ENCODE results near the gene UBE2M. TPM values are rescaled to one million over a fixed set of nuclear protein-coding genes. Genes with fewer than 3 reads are reported as not detected.
A peak's percentile ranks its signal among the peaks of the same experiment; 100 is the strongest.
"Not testable (repeated sequence)": the region's sequence is repeated elsewhere in the genome, so short reads cannot be mapped to it uniquely, and the experiment has no call there.

UBE2M gene
- 10 to 100 TPM; 13.8 to 75.0 (median 62.6) TPM for total RNA-seq
- polyA plus RNA-seq, result 100 to 1,000 TPM in 1 of 2 donors, 10 to 100 TPM in 1; 43.8 to 110 TPM
- long read RNA-seq, donor 1, result 0 reads
- long read RNA-seq, donor 2, transcript UBE2M-201 (6 exons, 1,508 nt), result major isoform, 33 of 38 reads
- long read RNA-seq, donor 2, partial matches to known transcripts, result 5 of 38 reads
- long read RNA-seq, donor 2, other reads (novel, unspliced or antisense), result 0 of 38 reads
- long read RNA-seq, donor 3, transcript UBE2M-201 (6 exons, 1,508 nt), result major isoform, 108 of 119 reads
- long read RNA-seq, donor 3, partial matches to known transcripts, result 1 of 119 reads
- long read RNA-seq, donor 3, other reads (novel, unspliced or antisense), result 10 of 119 reads

DNA sequence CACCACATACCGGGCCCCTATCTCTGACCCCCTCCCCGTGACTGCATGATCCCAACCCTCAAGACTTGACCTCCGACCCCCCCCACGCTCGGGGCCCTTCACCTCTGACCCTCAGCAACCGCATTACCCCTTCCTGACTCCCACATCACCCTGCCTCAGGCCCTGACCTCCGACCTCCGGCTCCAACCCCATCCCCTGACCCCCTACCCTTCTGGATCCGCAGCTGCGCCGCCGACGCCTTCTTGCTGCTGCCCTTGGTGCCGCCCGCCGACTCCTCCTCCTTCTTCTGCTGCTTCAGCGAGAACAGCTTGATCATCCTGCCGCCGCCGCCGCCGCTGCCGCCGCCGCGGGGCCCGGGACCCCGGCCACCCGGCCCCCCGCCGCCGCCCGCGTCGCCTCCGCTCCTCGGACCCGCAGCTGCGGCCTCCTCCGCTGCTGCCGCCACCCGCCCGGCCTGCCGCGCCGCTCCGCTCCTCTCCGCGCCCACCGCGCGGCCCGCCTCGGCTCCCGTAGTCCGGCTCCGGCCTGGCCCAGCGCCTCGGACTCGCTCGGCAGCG, at the start of gene UBE2M:
Gene UBE2M, minus strand, starts transcription at position 546 of the 557 bp plus-strand sequence. Its CDS starts 230 bp downstream, at position 316.
- peak; percentile 69 to 85 (median 81) for DNase-seq
- Histone ChIP-seq H3K4me1 (ENCODE audit: insufficient read depth) (peaks cover 33% of the 10 kb centered on the region), H3K36me3 (no peaks in the 10 kb centered on the region), H3K9me3 (no peaks in the 10 kb centered on the region), H3K4me3 (peak within 1 kb of the TSS; percentile 70), H3K27ac (peak within 1 kb of the TSS; percentile 88 to 99), H3K27me3 (no peaks in the 10 kb centered on the region)
- intact Hi-C loops (cut with DNase I), result loop anchor here in 1 of 4 donors (1.0 kb wide), 1 partner anchor 39 kb away; the partner anchor contains the start of gene ZBTB45
- 1 to 2% (median 1%) methylated on average over 19 to 62 of the region's 62 CpGs for WGBS, 3 donors
- no peak for TF ChIP-seq EP300 (IDR thresholded peaks at IDR 0.05)
- TF ChIP-seq, protein P1, sequence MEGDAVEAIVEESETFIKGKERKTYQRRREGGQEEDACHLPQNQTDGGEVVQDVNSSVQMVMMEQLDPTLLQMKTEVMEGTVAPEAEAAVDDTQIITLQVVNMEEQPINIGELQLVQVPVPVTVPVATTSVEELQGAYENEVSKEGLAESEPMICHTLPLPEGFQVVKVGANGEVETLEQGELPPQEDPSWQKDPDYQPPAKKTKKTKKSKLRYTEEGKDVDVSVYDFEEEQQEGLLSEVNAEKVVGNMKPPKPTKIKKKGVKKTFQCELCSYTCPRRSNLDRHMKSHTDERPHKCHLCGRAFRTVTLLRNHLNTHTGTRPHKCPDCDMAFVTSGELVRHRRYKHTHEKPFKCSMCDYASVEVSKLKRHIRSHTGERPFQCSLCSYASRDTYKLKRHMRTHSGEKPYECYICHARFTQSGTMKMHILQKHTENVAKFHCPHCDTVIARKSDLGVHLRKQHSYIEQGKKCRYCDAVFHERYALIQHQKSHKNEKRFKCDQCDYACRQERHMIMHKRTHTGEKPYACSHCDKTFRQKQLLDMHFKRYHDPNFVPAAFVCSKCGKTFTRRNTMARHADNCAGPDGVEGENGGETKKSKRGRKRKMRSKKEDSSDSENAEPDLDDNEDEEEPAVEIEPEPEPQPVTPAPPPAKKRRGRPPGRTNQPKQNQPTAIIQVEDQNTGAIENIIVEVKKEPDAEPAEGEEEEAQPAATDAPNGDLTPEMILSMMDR (IDR thresholded peaks at IDR 0.05), result no peak
- TF ChIP-seq POLR2A (IDR thresholded peaks at IDR 0.05), result no peak

DNA sequence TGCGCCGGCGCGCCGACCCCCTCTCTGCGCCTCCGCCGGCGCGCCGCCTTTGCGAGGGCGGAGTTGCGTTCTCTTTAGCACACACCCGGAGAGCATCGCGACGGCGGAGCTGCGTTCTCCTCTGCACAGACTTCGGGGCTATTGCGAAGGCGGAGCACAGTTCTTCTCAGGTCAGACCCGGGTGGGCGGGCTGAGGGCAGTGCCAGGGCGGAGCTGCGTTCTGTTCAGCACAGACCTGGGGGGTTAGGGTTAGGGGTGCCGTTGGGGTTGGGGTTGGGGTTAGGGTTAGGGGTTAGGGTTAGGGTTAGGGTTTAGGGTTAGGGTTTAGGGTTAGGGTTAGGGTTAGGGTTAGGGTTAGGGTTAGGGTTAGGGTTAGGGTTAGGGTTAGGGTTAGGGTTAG, 48.8 kb upstream of the UBE2M start:
- H3K27ac ChIP-seq; H3K27me3 ChIP-seq; H3K4me3 ChIP-seq; intact Hi-C loops (cut with DNase I); H3K9me3 ChIP-seq; H3K4me1 ChIP-seq (ENCODE audit: insufficient read depth); H3K36me3 ChIP-seq: not testable (repeated sequence)
- WGBS, 3 donors, result 86 to 89% (median 87%) methylated on average over 17 to 28 of the region's 28 CpGs
- peak; percentile 14 to 47 (median 31) for DNase-seq

DNA sequence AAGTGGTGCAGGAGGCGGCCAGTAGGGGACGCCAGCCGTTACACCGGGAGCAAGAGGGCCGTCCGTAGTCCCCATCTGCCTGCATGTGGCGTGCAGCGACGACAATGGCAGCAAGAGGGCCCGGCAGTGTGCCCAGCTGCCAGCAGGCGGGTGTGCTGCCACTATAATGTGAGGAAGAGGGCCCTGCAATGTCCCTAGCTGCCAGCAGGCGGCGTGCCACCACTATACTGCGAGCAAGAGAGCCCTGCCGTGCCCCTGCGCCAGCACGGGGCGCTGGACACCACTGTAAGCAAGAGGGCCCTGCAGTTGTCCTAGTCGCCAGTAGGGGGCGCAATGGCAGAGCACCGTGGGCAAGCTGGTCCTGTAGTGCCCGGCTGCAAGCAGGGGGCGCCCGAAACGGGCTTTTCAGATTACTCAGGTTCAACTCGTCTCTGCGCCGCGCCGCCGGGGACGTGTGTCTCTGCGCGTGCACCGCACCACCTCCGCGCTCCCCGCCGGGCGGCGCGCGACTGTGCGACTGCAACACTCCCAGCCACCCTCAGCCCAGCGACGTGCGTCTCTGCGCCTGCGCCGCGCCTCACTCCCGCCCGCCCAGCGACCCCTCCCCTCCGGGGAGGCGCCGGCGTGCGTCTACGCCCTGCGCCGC, 48.0 kb upstream of the UBE2M start:
- H3K27me3 ChIP-seq; H3K36me3 ChIP-seq; H3K4me3 ChIP-seq; H3K4me1 ChIP-seq (ENCODE audit: insufficient read depth); intact Hi-C loops (cut with DNase I); H3K9me3 ChIP-seq; H3K27ac ChIP-seq: not testable (repeated sequence)
- WGBS, 3 donors, result 70 to 78% (median 78%) methylated on average over 59 to 62 of the region's 62 CpGs
- DNase-seq, result peak; percentile 10 to 50 (median 21)

DNA sequence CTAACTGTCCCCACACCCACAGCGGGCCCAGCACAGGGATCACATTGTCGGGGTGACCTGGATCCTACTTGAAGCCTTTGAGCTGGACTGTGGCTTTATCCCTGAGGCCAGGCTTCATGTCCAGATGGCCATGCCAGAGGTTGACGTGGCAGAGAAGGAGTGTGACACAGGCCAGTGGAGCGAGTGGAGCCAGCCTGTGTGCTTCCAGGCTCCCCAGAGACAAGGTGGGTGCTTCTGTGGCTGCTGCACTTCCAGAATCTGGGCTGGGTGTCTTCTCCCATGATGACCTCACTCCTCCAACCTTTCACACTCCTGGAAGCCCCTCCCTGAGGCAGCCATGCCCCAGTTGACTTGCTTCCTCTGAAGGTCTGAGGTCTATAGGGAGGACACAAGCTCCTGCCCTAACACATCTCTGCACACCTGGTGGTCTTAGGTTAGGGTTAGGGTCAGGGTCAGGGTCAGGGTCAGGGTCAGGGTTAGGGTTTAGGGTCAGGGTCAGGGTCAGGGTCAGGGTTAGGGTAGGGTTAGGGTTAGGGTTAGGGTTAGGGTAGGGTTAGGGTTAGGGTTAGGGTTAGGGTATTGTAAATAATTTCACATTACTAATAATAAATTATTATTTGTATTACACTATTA, 27.8 kb upstream of the UBE2M start:
- H3K27me3 ChIP-seq, result no peaks in the 10 kb centered on the region
- no peaks in the 10 kb centered on the region for H3K36me3 ChIP-seq
- WGBS, 3 donors, result 96 to 100% (median 98%) methylated on average over 4 of the region's 4 CpGs
- DNase-seq, result peak in 3 of 5 donors; percentile 17 to 33 (median 19)
- peaks cover under 1% of the 10 kb centered on the region for H3K4me1 ChIP-seq (ENCODE audit: insufficient read depth)
- no peak for TF ChIP-seq EP300 (IDR thresholded peaks at IDR 0.05)
- no peak for TF ChIP-seq POLR2A (IDR thresholded peaks at IDR 0.05)
- no peak overlapping the region for H3K27ac ChIP-seq
- intact Hi-C loops (cut with DNase I), result no loop called here
- no peak overlapping the region for H3K4me3 ChIP-seq
- no peaks in the 10 kb centered on the region for H3K9me3 ChIP-seq

DNA sequence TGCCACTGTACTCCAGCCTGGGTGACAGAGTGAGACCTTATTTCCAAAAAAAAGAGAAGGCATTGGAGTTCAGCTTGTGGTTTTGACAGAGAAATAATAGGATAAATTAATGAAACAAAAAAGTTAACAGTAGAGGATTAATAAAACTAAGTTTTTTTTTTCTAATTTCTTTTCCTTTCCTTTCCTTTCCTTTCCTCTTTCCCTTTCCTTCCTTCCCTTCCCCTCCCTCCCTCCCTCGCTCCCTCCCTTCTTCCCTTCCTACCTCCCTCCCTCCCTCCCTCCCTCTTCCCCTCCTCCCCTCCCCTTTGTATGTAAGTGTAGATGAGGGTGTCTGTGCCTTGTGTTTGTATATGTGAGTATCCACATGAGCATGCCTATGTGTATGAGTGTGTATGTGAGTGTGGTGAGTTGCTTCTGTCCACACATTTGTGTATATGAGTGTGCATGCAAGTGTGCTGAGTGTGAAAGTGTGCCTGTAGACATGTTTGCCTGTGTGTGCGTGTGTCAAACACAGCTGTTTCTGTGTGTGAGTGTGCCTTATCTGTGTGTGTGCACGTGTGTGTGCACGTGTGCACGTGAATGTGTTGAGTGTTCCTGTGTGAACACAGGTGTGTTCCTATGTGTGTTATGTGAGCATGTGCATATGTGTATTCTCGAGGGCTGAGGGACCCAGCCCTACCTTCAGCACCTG, 27.2 kb upstream of the UBE2M start:
- no peak overlapping the region for H3K4me3 ChIP-seq
- no peaks in the 10 kb centered on the region for H3K27me3 ChIP-seq
- no peak for TF ChIP-seq POLR2A (IDR thresholded peaks at IDR 0.05)
- no peak for TF ChIP-seq EP300 (IDR thresholded peaks at IDR 0.05)
- TF ChIP-seq, protein P1 (IDR thresholded peaks at IDR 0.05), result no peak
- no peaks in the 10 kb centered on the region for H3K36me3 ChIP-seq
- no peak overlapping the region for H3K27ac ChIP-seq
- peaks cover 4% of the 10 kb centered on the region for H3K4me1 ChIP-seq (ENCODE audit: insufficient read depth)
- intact Hi-C loops (cut with DNase I), result no loop called here
- 72 to 86% (median 81%) methylated on average over 6 of the region's 6 CpGs for WGBS, 3 donors
- peak in 1 of 5 donors; percentile 6 for DNase-seq
- H3K9me3 ChIP-seq, result no peaks in the 10 kb centered on the region
